ENCODE data around the gene FYN.

DNA sequence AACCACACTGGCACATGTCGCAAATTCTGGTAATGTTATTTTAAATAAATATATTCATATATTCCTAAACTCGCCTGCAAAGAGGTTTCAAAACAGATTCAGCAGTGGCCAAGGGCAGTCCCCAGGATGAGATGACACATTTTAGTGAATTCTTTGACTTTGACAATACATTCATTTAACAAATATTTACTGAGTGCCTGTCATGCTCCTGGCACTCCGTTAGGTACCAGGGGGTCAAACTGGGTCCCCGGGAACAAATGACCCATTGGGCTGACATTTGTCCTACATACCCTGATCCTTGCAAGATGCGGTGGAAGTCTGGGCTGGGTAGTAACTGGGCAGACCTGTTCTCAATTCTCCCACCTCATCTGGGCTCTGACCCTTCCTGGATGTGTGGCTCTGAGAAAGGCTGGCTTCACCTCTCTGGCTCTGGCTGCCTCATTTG, 74.9 kb downstream of the FYN start:
- no peak for TF ChIP-seq PITX1 (CRISPR knock-in tag; IDR thresholded peaks at IDR 0.05)
- no peak for TF ChIP-seq ZZZ3 (CRISPR knock-in tag; IDR thresholded peaks at IDR 0.05; ENCODE audit: borderline replicate concordance)
- no peak for TF ChIP-seq CCAR2 (optimal IDR thresholded peaks at IDR 0.05; ENCODE audit: low read depth, low read length)
- peak; percentile 71 for TF ChIP-seq FOSL2 (CRISPR knock-in tag; IDR thresholded peaks at IDR 0.05)
- no peak for TF ChIP-seq MAZ (IDR thresholded peaks at IDR 0.05; ENCODE audit: borderline replicate concordance, low read depth, low read length)
- TF ChIP-seq MAZ (CRISPR knock-in tag; IDR thresholded peaks at IDR 0.05; ENCODE audit: low read depth): no peak
- TF ChIP-seq, protein P1, sequence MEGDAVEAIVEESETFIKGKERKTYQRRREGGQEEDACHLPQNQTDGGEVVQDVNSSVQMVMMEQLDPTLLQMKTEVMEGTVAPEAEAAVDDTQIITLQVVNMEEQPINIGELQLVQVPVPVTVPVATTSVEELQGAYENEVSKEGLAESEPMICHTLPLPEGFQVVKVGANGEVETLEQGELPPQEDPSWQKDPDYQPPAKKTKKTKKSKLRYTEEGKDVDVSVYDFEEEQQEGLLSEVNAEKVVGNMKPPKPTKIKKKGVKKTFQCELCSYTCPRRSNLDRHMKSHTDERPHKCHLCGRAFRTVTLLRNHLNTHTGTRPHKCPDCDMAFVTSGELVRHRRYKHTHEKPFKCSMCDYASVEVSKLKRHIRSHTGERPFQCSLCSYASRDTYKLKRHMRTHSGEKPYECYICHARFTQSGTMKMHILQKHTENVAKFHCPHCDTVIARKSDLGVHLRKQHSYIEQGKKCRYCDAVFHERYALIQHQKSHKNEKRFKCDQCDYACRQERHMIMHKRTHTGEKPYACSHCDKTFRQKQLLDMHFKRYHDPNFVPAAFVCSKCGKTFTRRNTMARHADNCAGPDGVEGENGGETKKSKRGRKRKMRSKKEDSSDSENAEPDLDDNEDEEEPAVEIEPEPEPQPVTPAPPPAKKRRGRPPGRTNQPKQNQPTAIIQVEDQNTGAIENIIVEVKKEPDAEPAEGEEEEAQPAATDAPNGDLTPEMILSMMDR (CRISPR knock-in tag; IDR thresholded peaks at IDR 0.05): no peak

Data from HepG2 (cell line).